ENCODE measurements around the gene GPR4.
A peak's percentile ranks its signal among the peaks of the same experiment; 100 is the strongest.

The GPR4 gene

DNA sequence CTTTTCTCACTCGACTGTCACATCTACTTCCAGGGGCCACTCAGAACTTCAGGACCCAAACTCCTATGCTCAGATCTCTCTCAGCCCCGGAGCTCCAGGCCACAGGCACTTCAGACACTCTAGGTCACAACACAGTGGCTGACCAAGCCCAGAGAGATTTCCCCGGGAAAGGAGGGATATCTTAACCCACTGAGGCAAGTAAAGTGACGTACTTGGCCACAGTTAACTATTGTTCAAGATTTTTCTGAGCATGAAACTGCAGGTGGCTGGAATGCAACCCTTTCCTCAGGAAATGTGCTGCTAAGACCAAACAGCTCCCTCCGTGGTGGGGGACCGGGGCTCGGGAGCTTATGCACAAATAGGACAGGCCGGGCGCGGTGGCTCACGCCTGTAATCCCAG lies 41.3 kb downstream of the GPR4 start:
- ATAC-seq, result no peak
- TF ChIP-seq TCF4 (CRISPR knock-in tag; IDR thresholded peaks at IDR 0.05; ENCODE audit: borderline replicate concordance), result no peak
- no peak for TF ChIP-seq CREB5 (CRISPR knock-in tag; IDR thresholded peaks at IDR 0.05; ENCODE audit: low read depth)
- TF ChIP-seq PPARA (CRISPR knock-in tag; IDR thresholded peaks at IDR 0.05; ENCODE audit: borderline replicate concordance), result no peak
- TF ChIP-seq ZNF8 (CRISPR knock-in tag; IDR thresholded peaks at IDR 0.05), result no peak
- no peak for TF ChIP-seq CSRNP3 (CRISPR knock-in tag; IDR thresholded peaks at IDR 0.05)

GRCh38 chr19:45560038-45560437 lies 42.0 kb downstream of the GPR4 start:
- no peak for ATAC-seq
- no peak for TF ChIP-seq TCF4 (CRISPR knock-in tag; IDR thresholded peaks at IDR 0.05; ENCODE audit: borderline replicate concordance)
- no peak for TF ChIP-seq PATZ1 (CRISPR knock-in tag; IDR thresholded peaks at IDR 0.05; ENCODE audit: borderline replicate concordance)
- no peak for TF ChIP-seq ISL1 (CRISPR knock-in tag; IDR thresholded peaks at IDR 0.05)
- no peak for TF ChIP-seq ZNF70 (CRISPR knock-in tag; IDR thresholded peaks at IDR 0.05)
- TF ChIP-seq ZFP3 (CRISPR knock-in tag; IDR thresholded peaks at IDR 0.05), result no peak
- TF ChIP-seq, protein P1, sequence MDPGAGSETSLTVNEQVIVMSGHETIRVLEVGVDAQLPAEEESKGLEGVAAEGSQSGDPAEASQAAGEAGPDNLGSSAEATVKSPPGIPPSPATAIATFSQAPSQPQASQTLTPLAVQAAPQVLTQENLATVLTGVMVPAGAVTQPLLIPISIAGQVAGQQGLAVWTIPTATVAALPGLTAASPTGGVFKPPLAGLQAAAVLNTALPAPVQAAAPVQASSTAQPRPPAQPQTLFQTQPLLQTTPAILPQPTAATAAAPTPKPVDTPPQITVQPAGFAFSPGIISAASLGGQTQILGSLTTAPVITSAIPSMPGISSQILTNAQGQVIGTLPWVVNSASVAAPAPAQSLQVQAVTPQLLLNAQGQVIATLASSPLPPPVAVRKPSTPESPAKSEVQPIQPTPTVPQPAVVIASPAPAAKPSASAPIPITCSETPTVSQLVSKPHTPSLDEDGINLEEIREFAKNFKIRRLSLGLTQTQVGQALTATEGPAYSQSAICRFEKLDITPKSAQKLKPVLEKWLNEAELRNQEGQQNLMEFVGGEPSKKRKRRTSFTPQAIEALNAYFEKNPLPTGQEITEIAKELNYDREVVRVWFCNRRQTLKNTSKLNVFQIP (CRISPR knock-in tag; IDR thresholded peaks at IDR 0.05; ENCODE audit: borderline replicate concordance, low read depth), result no peak
- no peak for TF ChIP-seq CSRNP3 (CRISPR knock-in tag; IDR thresholded peaks at IDR 0.05)
- no peak for TF ChIP-seq OSR1 (CRISPR knock-in tag; IDR thresholded peaks at IDR 0.05)
- TF ChIP-seq SNAI2 (CRISPR knock-in tag; IDR thresholded peaks at IDR 0.05), result no peak
- no peak for TF ChIP-seq RARB (CRISPR knock-in tag; IDR thresholded peaks at IDR 0.05)
- no peak for TF ChIP-seq ZNF8 (CRISPR knock-in tag; IDR thresholded peaks at IDR 0.05)
- TF ChIP-seq, protein P2, sequence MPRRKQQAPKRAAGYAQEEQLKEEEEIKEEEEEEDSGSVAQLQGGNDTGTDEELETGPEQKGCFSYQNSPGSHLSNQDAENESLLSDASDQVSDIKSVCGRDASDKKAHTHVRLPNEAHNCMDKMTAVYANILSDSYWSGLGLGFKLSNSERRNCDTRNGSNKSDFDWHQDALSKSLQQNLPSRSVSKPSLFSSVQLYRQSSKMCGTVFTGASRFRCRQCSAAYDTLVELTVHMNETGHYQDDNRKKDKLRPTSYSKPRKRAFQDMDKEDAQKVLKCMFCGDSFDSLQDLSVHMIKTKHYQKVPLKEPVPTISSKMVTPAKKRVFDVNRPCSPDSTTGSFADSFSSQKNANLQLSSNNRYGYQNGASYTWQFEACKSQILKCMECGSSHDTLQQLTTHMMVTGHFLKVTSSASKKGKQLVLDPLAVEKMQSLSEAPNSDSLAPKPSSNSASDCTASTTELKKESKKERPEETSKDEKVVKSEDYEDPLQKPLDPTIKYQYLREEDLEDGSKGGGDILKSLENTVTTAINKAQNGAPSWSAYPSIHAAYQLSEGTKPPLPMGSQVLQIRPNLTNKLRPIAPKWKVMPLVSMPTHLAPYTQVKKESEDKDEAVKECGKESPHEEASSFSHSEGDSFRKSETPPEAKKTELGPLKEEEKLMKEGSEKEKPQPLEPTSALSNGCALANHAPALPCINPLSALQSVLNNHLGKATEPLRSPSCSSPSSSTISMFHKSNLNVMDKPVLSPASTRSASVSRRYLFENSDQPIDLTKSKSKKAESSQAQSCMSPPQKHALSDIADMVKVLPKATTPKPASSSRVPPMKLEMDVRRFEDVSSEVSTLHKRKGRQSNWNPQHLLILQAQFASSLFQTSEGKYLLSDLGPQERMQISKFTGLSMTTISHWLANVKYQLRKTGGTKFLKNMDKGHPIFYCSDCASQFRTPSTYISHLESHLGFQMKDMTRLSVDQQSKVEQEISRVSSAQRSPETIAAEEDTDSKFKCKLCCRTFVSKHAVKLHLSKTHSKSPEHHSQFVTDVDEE (CRISPR knock-in tag; IDR thresholded peaks at IDR 0.05), result no peak
- TF ChIP-seq TOX (CRISPR knock-in tag; IDR thresholded peaks at IDR 0.05; ENCODE audit: borderline replicate concordance), result no peak
- TF ChIP-seq ZC3H10 (CRISPR knock-in tag; IDR thresholded peaks at IDR 0.05), result no peak

- ATAC-seq, result peak; percentile 90
Measured at GRCh38 chr19:45558399-45558878, 43.6 kb downstream of the GPR4 start.

More at GRCh38 chr19:45558399-45558878, 43.6 kb downstream of the GPR4 start:
- TF ChIP-seq ZC3H10 (CRISPR knock-in tag; IDR thresholded peaks at IDR 0.05) (no peak), PATZ1 (CRISPR knock-in tag; IDR thresholded peaks at IDR 0.05; ENCODE audit: borderline replicate concordance) (no peak), ZFP30 (CRISPR knock-in tag; IDR thresholded peaks at IDR 0.05) (no peak), RARB (CRISPR knock-in tag; IDR thresholded peaks at IDR 0.05) (no peak), ESRRG (CRISPR knock-in tag; IDR thresholded peaks at IDR 0.05) (no peak), ZNF565 (CRISPR knock-in tag; conservative IDR thresholded peaks at IDR 0.05; ENCODE audit: low read depth) (no peak), ZNF70 (CRISPR knock-in tag; IDR thresholded peaks at IDR 0.05) (no peak), PPARA (CRISPR knock-in tag; IDR thresholded peaks at IDR 0.05; ENCODE audit: borderline replicate concordance) (no peak)

Data from SK-N-SH treated with all-trans-retinoic acid at 6 μM for 48 hours (cell line).